Liver (tissue), 9 donors: Measurements from ENCODE around the gene TOM1L2. TPM values are rescaled to one million over a fixed set of nuclear protein-coding genes. Genes with fewer than 3 reads are reported as not detected.
A peak's percentile ranks its signal among the peaks of the same experiment; 100 is the strongest.

ENCODE experiments used
- DNase-seq: peaks from one replicate; pipeline ENCODE4 v3.0.0-alpha.2; 2017; ENCODE audit warnings: low spot score
- H3K27ac ChIP-seq, 2 donors: one replicate each; pipeline ENCODE4 v1.7.0; 2013; ENCODE audit warnings: inconsistent platforms in 2 of 2, low read length in 2 of 2, control low read depth in 1 of 2, low read depth in 1 of 2, mild to moderate bottlenecking in 1 of 2
- H3K27me3 ChIP-seq, 4 donors: one replicate each; pipeline versions ENCODE4 v1.6.1 to v1.7.0; 2013; ENCODE audit warnings: low read length in 3 of 4, inconsistent platforms in 1 of 4, mild to moderate bottlenecking in 1 of 4, moderate library complexity in 1 of 4; ENCODE audit not compliant: control insufficient read depth in 4 of 4, insufficient read depth in 4 of 4
- H3K36me3 ChIP-seq, 4 donors: one replicate each; pipeline versions ENCODE4 v1.6.1 to v1.7.0; 2013; ENCODE audit warnings: low read length in 3 of 4, mild to moderate bottlenecking in 3 of 4, low read depth in 1 of 4, moderate library complexity in 1 of 4; ENCODE audit not compliant: control insufficient read depth in 4 of 4, insufficient read depth in 3 of 4
- H3K4me1 ChIP-seq, 4 donors: one replicate each; pipeline versions ENCODE4 v1.6.1 to v1.7.0; 2013; ENCODE audit warnings: low read length in 3 of 4, mild to moderate bottlenecking in 3 of 4, moderate library complexity in 1 of 4; ENCODE audit not compliant: control insufficient read depth in 4 of 4, insufficient read depth in 4 of 4
- H3K4me3 ChIP-seq, 3 donors: one replicate each; pipeline versions ENCODE4 v1.6.1 to v1.7.0; 2013; ENCODE audit warnings: low read length in 3 of 3, control low read depth in 1 of 3, low read depth in 1 of 3, mild to moderate bottlenecking in 1 of 3
- H3K9ac ChIP-seq, 2 donors: one replicate each; pipeline ENCODE4 v1.7.0; 2013; ENCODE audit warnings: low read length in 2 of 2, mild to moderate bottlenecking in 2 of 2, moderate library complexity in 2 of 2, control low read depth in 1 of 2, low read depth in 1 of 2
- H3K9me3 ChIP-seq, 4 donors: one replicate each; pipeline versions ENCODE4 v1.6.1 to v1.7.0; 2013; ENCODE audit warnings: low read length in 3 of 4; ENCODE audit not compliant: control insufficient read depth in 4 of 4
- CTCF ChIP-seq: fragments of 150-350 bp; IDR thresholded peaks from 2 replicates; pipeline ENCODE4 v1.5.1; 2017; ENCODE audit warnings: improper control_type of control experiment, low read depth, low read length; ENCODE audit not compliant: missing input control
- EGR1 ChIP-seq, 2 donors: IDR thresholded peaks; 2 replicates each; pipeline ENCODE4 v1.6.1; 2016 to 2018; ENCODE audit warnings: antibody characterized with exemption in 2 of 2, low read depth in 2 of 2
- FOXA1 ChIP-seq: IDR thresholded peaks from 2 replicates; pipeline ENCODE4 v1.6.1; 2016; ENCODE audit warnings: antibody characterized with exemption
- FOXA2 ChIP-seq: IDR thresholded peaks from 2 replicates; pipeline ENCODE4 v1.6.1; 2016; ENCODE audit warnings: antibody characterized with exemption
- GABPA ChIP-seq, 2 donors: IDR thresholded peaks in 1 of 2; conservative IDR thresholded peaks in 1 of 2; 2 replicates each; pipeline ENCODE4 v1.6.1; 2016; ENCODE audit warnings: antibody characterized with exemption in 2 of 2, mild to moderate bottlenecking in 1 of 2, moderate library complexity in 1 of 2
- HNF4A ChIP-seq, 2 donors: conservative IDR thresholded peaks; 2 replicates each; pipeline ENCODE4 v1.6.1; 2016; ENCODE audit warnings: antibody characterized with exemption in 2 of 2, mild to moderate bottlenecking in 2 of 2
- HNF4G ChIP-seq: IDR thresholded peaks from 2 replicates; pipeline ENCODE4 v1.6.1; 2016; ENCODE audit warnings: antibody characterized with exemption
- JUND ChIP-seq, 2 donors: IDR thresholded peaks; 2 replicates each; pipeline ENCODE4 v1.6.1; 2016; ENCODE audit warnings: antibody characterized with exemption in 2 of 2
- NR2F2 ChIP-seq: IDR thresholded peaks from 2 replicates; pipeline ENCODE4 v1.6.1; 2016; ENCODE audit warnings: antibody characterized with exemption
- RAD21 ChIP-seq, 2 donors: IDR thresholded peaks; 2 replicates each; pipeline ENCODE4 v1.6.1; 2016; ENCODE audit warnings: antibody characterized with exemption in 2 of 2, mild to moderate bottlenecking in 2 of 2
- REST ChIP-seq: IDR thresholded peaks from 2 replicates; pipeline ENCODE4 v1.6.1; 2016; ENCODE audit warnings: antibody characterized with exemption, mild to moderate bottlenecking
- RXRA ChIP-seq, 2 donors: IDR thresholded peaks; 2 replicates each; pipeline ENCODE4 v1.6.1; 2017 to 2018; ENCODE audit warnings: antibody characterized with exemption in 2 of 2, mild to moderate bottlenecking in 1 of 2
- SP1 ChIP-seq: IDR thresholded peaks from 2 replicates; pipeline ENCODE4 v1.6.1; 2018; ENCODE audit warnings: antibody characterized with exemption, mild to moderate bottlenecking
- TAF1 ChIP-seq: conservative IDR thresholded peaks from 2 replicates; pipeline ENCODE4 v1.6.1; 2016; ENCODE audit warnings: antibody characterized with exemption, mild to moderate bottlenecking
- YY1 ChIP-seq: IDR thresholded peaks from 2 replicates; pipeline ENCODE4 v1.6.1; 2016; ENCODE audit warnings: antibody characterized with exemption, mild to moderate bottlenecking
- ZBTB33 ChIP-seq: IDR thresholded peaks from 2 replicates; pipeline ENCODE4 v1.6.1; 2016; ENCODE audit warnings: antibody characterized with exemption
- WGBS: extraction: QIAGEN DNeasy Blood & Tissue Kit; methylation state at CpG from one replicate; pipeline ENCODE4 v1.1.7; 2013; 5-methylcytosine and 5-hydroxymethylcytosine counted together
- polyA plus RNA-seq, 2 donors: library from polyadenylated mRNA; stranded (reverse) in 1 of 2; unstranded in 1 of 2; fragments of 200-250 nt in 1 of 2; fragments of >200 nt in 1 of 2; fragmentation: Nextera tagmentation in 1 of 2; extraction: Ambion mirVana in 1 of 2; gene quantifications; one replicate each; pipeline versions ENCODE4 v1.2.1 to v1.2.3, GENCODE V29; 2013 to 2015
- total RNA-seq, 2 donors: library from RNA; depleted of rRNA; stranded (reverse); fragments of >200 nt; gene quantifications; one replicate each; pipeline ENCODE4 v1.2.3, GENCODE V29; 2014
- TF ChIP-seq, protein P1 (sequence below): IDR thresholded peaks from 2 replicates; pipeline ENCODE4 v1.6.1; 2016; ENCODE audit warnings: antibody characterized with exemption
- TF ChIP-seq, protein P2 (sequence below): IDR thresholded peaks from 2 replicates; pipeline ENCODE4 v1.6.1; 2016; ENCODE audit warnings: antibody characterized with exemption
- donor health status: healthy.
- donor health status: healthy.
- donor health status: healthy.
- donor health status: healthy.
- donor health status: healthy.

The TOM1L2 gene
- total and polyA plus RNA-seq, 4 donors, result 5.0 to 24.0 (median 9.3) TPM

DNA sequence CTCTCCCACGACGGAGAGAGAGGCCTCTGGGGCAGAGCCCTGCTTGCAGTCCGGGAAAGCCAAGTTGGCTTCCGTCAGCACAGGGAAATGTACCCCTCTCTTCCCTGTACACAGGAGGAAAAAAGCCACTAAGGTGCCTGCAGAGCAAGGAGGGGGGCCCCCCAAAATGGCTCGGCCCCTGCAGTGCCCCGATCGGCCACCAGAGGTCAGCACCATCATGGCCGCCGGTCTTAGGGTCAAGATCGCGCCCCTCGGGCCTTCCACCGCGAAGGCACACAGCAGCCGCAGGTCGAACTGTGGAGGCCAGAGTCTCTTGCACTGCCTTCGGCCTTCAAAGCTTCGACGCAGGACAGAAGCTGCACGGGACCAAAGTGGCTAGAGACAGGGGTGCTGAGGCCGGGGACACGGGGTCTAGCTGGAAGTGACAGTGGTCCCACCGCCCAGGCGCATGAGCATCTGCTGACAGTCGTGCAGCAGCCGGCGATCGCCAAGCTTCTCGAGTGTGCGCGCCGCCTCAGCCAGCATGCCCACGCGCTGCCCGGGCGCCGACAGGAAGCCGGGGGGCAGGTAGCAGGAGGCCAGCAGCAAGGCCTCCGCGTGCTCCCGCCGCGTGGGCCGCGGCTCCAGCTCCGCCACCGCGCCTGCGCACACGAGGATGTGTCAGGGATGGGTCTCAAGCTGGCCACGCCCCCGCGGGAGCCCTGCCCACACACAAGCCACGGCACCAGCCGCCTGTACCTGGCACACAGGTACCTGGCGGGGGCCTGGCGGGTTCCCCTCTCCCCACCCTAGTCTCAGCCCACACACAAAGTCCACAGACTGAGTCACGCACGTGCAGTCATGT, 159.8 kb downstream of the TOM1L2 start:
- H3K9ac ChIP-seq, result no peak overlapping the region
- peak; percentile 69 for TF ChIP-seq YY1
- TF ChIP-seq HNF4G, result no peak
- TF ChIP-seq, protein P1, sequence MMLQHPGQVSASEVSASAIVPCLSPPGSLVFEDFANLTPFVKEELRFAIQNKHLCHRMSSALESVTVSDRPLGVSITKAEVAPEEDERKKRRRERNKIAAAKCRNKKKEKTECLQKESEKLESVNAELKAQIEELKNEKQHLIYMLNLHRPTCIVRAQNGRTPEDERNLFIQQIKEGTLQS, result no peak
- peak; percentile 32 to 57 for TF ChIP-seq RXRA (IDR thresholded peaks at IDR 0.05)
- TF ChIP-seq, protein P2, sequence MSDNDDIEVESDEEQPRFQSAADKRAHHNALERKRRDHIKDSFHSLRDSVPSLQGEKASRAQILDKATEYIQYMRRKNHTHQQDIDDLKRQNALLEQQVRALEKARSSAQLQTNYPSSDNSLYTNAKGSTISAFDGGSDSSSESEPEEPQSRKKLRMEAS, result no peak
- peak in 1 of 2 donors; percentile 6 for TF ChIP-seq HNF4A (conservative IDR thresholded peaks at IDR 0.05)
- no peak for TF ChIP-seq JUND (IDR thresholded peaks at IDR 0.05)
- TF ChIP-seq TAF1, result no peak
- TF ChIP-seq REST, result no peak
- no peak for TF ChIP-seq FOXA2
- TF ChIP-seq RAD21 (IDR thresholded peaks at IDR 0.05), result peak; percentile 89 to 90
- TF ChIP-seq GABPA (IDR thresholded peaks at IDR 0.05 in 1 of 2, conservative IDR thresholded peaks at IDR 0.05 in 1 of 2), result no peak
- TF ChIP-seq NR2F2, result peak; percentile 81
- no peak for TF ChIP-seq ZBTB33
- TF ChIP-seq SP1, result no peak
- no peak for TF ChIP-seq EGR1 (IDR thresholded peaks at IDR 0.05; ENCODE audit: low read depth in 2 of 2)
- TF ChIP-seq CTCF, result peak; percentile 96
- no peak for TF ChIP-seq FOXA1
- H3K27me3 ChIP-seq, result no peaks in the 10 kb centered on the region
- peak; percentile 89 for DNase-seq
- WGBS, result 42% methylated on average over 59 of the region's 59 CpGs
- peaks cover 18 to 76% (median 44%) of the 10 kb centered on the region in 4 donors for H3K4me1 ChIP-seq
- no peak overlapping the region for H3K4me3 ChIP-seq
- H3K9me3 ChIP-seq, result no peaks in the 10 kb centered on the region
- peaks cover 6 to 25% (median 18%) of the 10 kb centered on the region in 4 donors for H3K36me3 ChIP-seq
- H3K27ac ChIP-seq, result peak overlapping the region; percentile 52 to 64
